H1 (cell line): ENCODE data around the gene IL1R1. TPM values are rescaled to one million over a fixed set of nuclear protein-coding genes. Genes with fewer than 3 reads are reported as not detected.
"Not testable (repeated sequence)": the region's sequence is repeated elsewhere in the genome, so short reads cannot be mapped to it uniquely, and the experiment has no call there.

Experiments used
- CTCF ChIA-PET: fragments of 300-600 bp; sonication (Branson Sonifier 250); formaldehyde crosslinking; loops from one replicate; lab custom pipeline; 2021; ENCODE audit not compliant: partially characterized antibody; lab: Charles Lee
- POLR2A ChIA-PET: fragments of 300-600 bp; sonication (Branson Sonifier 250); formaldehyde crosslinking; loops from one replicate; lab custom pipeline; 2021; ENCODE audit warnings: inconsistent platforms; ENCODE audit not compliant: partially characterized antibody; lab: Charles Lee
- DNase-seq, 2 experiments: peaks; one replicate each; pipeline versions ENCODE4 v3.0.0 to v3.0.0-alpha.2; 2010 to 2022; ENCODE audit warnings: low spot score in 2 of 2, low read depth in 1 of 2, mixed read lengths in 1 of 2
- FAIRE-seq: peaks from 2 replicates; lab custom pipeline; 2011; peaks lifted over from hg19 to GRCh38; lab: Jason Lieb, UNC
- H2AFZ ChIP-seq: 2 replicates; pipeline ENCODE4 v1.8.1; 2012; ENCODE audit warnings: low read length, inconsistent platforms
- H2AK5ac ChIP-seq: 2 replicates; pipeline ENCODE4 v1.6.1; 2013; ENCODE audit warnings: low read depth, low read length
- H2BK120ac ChIP-seq: replicated peaks from 2 replicates; pipeline ENCODE3; 2013; ENCODE audit warnings: low read depth, low read length, inconsistent platforms
- H2BK12ac ChIP-seq: 2 replicates; pipeline ENCODE4 v1.6.1; 2013; ENCODE audit warnings: low read depth, low read length
- H2BK15ac ChIP-seq: 2 replicates; pipeline ENCODE4 v1.6.1; 2013; ENCODE audit warnings: low read length
- H2BK20ac ChIP-seq: 2 replicates; pipeline ENCODE4 v1.6.1; 2013; ENCODE audit warnings: low read length
- H2BK5ac ChIP-seq: 2 replicates; pipeline ENCODE4 v1.6.1; 2013; ENCODE audit warnings: low read depth, low read length
- H3K14ac ChIP-seq: 2 replicates; pipeline ENCODE4 v1.6.1; 2013; ENCODE audit warnings: inconsistent platforms; ENCODE audit not compliant: insufficient read length
- H3K18ac ChIP-seq: 2 replicates; pipeline ENCODE4 v1.6.1; 2013; ENCODE audit warnings: low read length; ENCODE audit errors: extremely low read depth
- H3K23ac ChIP-seq: 2 replicates; pipeline ENCODE4 v1.6.1; 2013; ENCODE audit warnings: inconsistent platforms; ENCODE audit not compliant: insufficient read length
- H3K23me2 ChIP-seq: 2 replicates; pipeline ENCODE4 v1.6.1; 2013; ENCODE audit warnings: low read depth, low read length
- H3K27ac ChIP-seq: 2 replicates; pipeline ENCODE4 v1.6.1; 2011; ENCODE audit warnings: low read depth, low read length, inconsistent platforms
- H3K27me3 ChIP-seq, 4 experiments: replicated peaks in 1 of 4; 1 replicate in 1 of 4; 2 replicates in 3 of 4; pipeline versions ENCODE4 v1.6.1 to v1.8.1; 2011 to 2013; ENCODE audit warnings: low read length in 3 of 4, mild to moderate bottlenecking in 3 of 4, inconsistent platforms in 2 of 4, mixed read lengths in 2 of 4, moderate library complexity in 1 of 4; ENCODE audit not compliant: control insufficient read depth in 3 of 4, insufficient read depth in 3 of 4; ENCODE audit errors: extremely low read depth in 1 of 4
- H3K36me3 ChIP-seq, 4 experiments: 2 replicates each; pipeline versions ENCODE4 v1.6.1 to v1.8.1; 2011 to 2013; ENCODE audit warnings: mild to moderate bottlenecking in 4 of 4, low read length in 3 of 4, moderate library complexity in 2 of 4, control low read depth in 1 of 4, inconsistent platforms in 1 of 4; ENCODE audit not compliant: insufficient read depth in 4 of 4, control insufficient read depth in 2 of 4
- H3K4ac ChIP-seq: replicated peaks from 2 replicates; pipeline ENCODE3; 2013; ENCODE audit warnings: low read length, low read depth, mixed read lengths, inconsistent platforms; ENCODE audit not compliant: insufficient read length
- H3K4me1 ChIP-seq, 4 experiments: replicated peaks in 1 of 4; 1 replicate in 1 of 4; 2 replicates in 3 of 4; pipeline versions ENCODE4 v1.6.1 to v1.8.1; 2011 to 2013; ENCODE audit warnings: low read length in 3 of 4, inconsistent platforms in 2 of 4, mixed read lengths in 1 of 4; ENCODE audit not compliant: insufficient read depth in 4 of 4, control insufficient read depth in 3 of 4
- H3K4me2 ChIP-seq, 2 experiments: 2 replicates each; pipeline versions ENCODE4 v1.6.1 to v1.8.1; 2011 to 2013; ENCODE audit warnings: low read depth in 2 of 2, low read length in 2 of 2, control low read depth in 1 of 2, inconsistent platforms in 1 of 2, mild to moderate bottlenecking in 1 of 2; ENCODE audit not compliant: insufficient read depth in 1 of 2
- H3K4me3 ChIP-seq, 4 experiments: fragments of 200-600, 300-600 bp in 1 of 4; sonication (generic), shearing (Covaris generic), sonication (Bioruptor Twin) in 1 of 4; 2 replicates each; pipeline versions ENCODE4 v1.5.1 to v1.8.1; 2011 to 2016; ENCODE audit warnings: low read length in 4 of 4, low read depth in 3 of 4, control low read depth in 2 of 4, inconsistent platforms in 2 of 4, mild to moderate bottlenecking in 2 of 4, mixed read lengths in 1 of 4, moderate library complexity in 1 of 4; ENCODE audit not compliant: insufficient read depth in 2 of 4; ENCODE audit errors: extremely low read depth in 1 of 4
- H3K56ac ChIP-seq: replicated peaks from 2 replicates; pipeline ENCODE3; 2013; ENCODE audit warnings: low read depth, mild to moderate bottlenecking, mixed read lengths, low read length, inconsistent platforms; ENCODE audit not compliant: insufficient read length
- H3K79me1 ChIP-seq: 2 replicates; pipeline ENCODE4 v1.6.1; 2013; ENCODE audit warnings: low read depth, low read length, control low read depth
- H3K79me2 ChIP-seq, 2 experiments: 2 replicates each; pipeline versions ENCODE4 v1.6.1 to v1.8.1; 2012 to 2013; ENCODE audit warnings: low read length in 2 of 2, mild to moderate bottlenecking in 2 of 2, inconsistent platforms in 1 of 2; ENCODE audit not compliant: insufficient read depth in 2 of 2, control insufficient read depth in 1 of 2
- H3K9ac ChIP-seq, 4 experiments: replicated peaks in 1 of 4; 1 replicate in 1 of 4; 2 replicates in 3 of 4; pipeline versions ENCODE4 v1.6.1 to v1.8.1; 2011 to 2013; ENCODE audit warnings: low read depth in 3 of 4, low read length in 3 of 4, control low read depth in 2 of 4, mild to moderate bottlenecking in 2 of 4, moderate library complexity in 2 of 4, inconsistent platforms in 1 of 4; ENCODE audit errors: extremely low read depth in 1 of 4
- H3K9me3 ChIP-seq, 2 experiments: 2 replicates each; pipeline versions ENCODE4 v1.6.1 to v1.8.1; 2012 to 2013; ENCODE audit warnings: mild to moderate bottlenecking in 2 of 2, moderate library complexity in 2 of 2, control low read depth in 1 of 2, inconsistent platforms in 1 of 2, low read depth in 1 of 2, low read length in 1 of 2, mixed read lengths in 1 of 2; ENCODE audit not compliant: insufficient read depth in 2 of 2
- H4K20me1 ChIP-seq, 2 experiments: replicated peaks in 1 of 2; 2 replicates each; pipeline versions ENCODE3 to v1.8.1; 2011 to 2013; ENCODE audit warnings: inconsistent platforms in 2 of 2, low read length in 2 of 2, mild to moderate bottlenecking in 1 of 2; ENCODE audit not compliant: insufficient read depth in 2 of 2, control insufficient read depth in 1 of 2
- H4K5ac ChIP-seq: 2 replicates; pipeline ENCODE4 v1.6.1; 2013; ENCODE audit warnings: low read length, low read depth, mixed read lengths, inconsistent platforms; ENCODE audit not compliant: insufficient read length
- H4K8ac ChIP-seq: 2 replicates; pipeline ENCODE4 v1.8.0; 2013; ENCODE audit warnings: mild to moderate bottlenecking, moderate library complexity, low read length, inconsistent platforms; ENCODE audit not compliant: insufficient read depth; ENCODE audit errors: extremely low read depth
- H4K91ac ChIP-seq: replicated peaks from 2 replicates; pipeline ENCODE3; 2013; ENCODE audit warnings: low read length, mixed read lengths, inconsistent platforms; ENCODE audit not compliant: insufficient read length
- POLR2AphosphoS5 ChIP-seq: IDR thresholded peaks from 2 replicates; pipeline ENCODE4 v1.6.1; 2011; ENCODE audit warnings: low read depth, low read length
- YY1 ChIP-seq: IDR thresholded peaks from 2 replicates; pipeline ENCODE4 v1.6.1; 2011; ENCODE audit warnings: low read depth, mild to moderate bottlenecking, low read length
- WGBS, 2 experiments: shearing (Covaris generic) in 1 of 2; methylation state at CpG; one replicate each; pipeline versions ENCODE4 v1.1.6 to v1.1.7; 2013 to 2015; ENCODE audit warnings: low lambda C conversion rate in 2 of 2, mixed read lengths in 2 of 2, inconsistent platforms in 1 of 2, low coverage in 1 of 2, missing lambda C conversion rate in 1 of 2; ENCODE audit not compliant: insufficient replicate concordance in 2 of 2, insufficient coverage in 1 of 2, insufficient read length in 1 of 2; ENCODE audit errors: extremely low coverage in 1 of 2, missing lambda C conversion rate in 1 of 2; 5-methylcytosine and 5-hydroxymethylcytosine counted together
- polyA plus RNA-seq, 7 experiments: library from polyadenylated mRNA; depleted of rRNA in 3 of 7; stranded (reverse) in 5 of 7; unstranded in 2 of 7; fragments of >200 nt in 5 of 7; fragments of 200-250 nt in 2 of 7; gene quantifications; 1 replicate in 5 of 7; 2 replicates in 1 of 7; 4 replicates in 1 of 7; pipeline versions ENCODE4 v1.2.1 to v1.2.3, GENCODE V29; 2011 to 2013; ENCODE audit warnings: missing spikeins in 2 of 7, mixed read lengths in 2 of 7
- total RNA-seq: library from RNA; stranded (reverse); fragmentation: NEBNext Ultra II Directional; extraction: Animal tissue kit (Norgen Biotek cat#: 25700); gene quantifications from 2 replicates; pipeline ENCODE4 v1.2.1, GENCODE V29; 2021
- TF ChIP-seq, protein P1 (sequence below): IDR thresholded peaks from 2 replicates; pipeline ENCODE4 v1.6.1; 2011; ENCODE audit warnings: low read depth, mild to moderate bottlenecking, low read length; ENCODE audit not compliant: insufficient read depth

Gene IL1R1
- total and polyA plus RNA-seq, 2 of the 8 experiments (the other 6 are each of a cell fraction or from before 2014, with no cell fraction given): 0.34 to 0.47 TPM

- TF ChIP-seq, protein P1, sequence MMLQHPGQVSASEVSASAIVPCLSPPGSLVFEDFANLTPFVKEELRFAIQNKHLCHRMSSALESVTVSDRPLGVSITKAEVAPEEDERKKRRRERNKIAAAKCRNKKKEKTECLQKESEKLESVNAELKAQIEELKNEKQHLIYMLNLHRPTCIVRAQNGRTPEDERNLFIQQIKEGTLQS: no peak
- TF ChIP-seq POLR2AphosphoS5 (no peak), YY1 (no peak)
Observed at GRCh38 chr2:102106133-102106556, 36.4 kb upstream of the IL1R1 start (continued).

DNA sequence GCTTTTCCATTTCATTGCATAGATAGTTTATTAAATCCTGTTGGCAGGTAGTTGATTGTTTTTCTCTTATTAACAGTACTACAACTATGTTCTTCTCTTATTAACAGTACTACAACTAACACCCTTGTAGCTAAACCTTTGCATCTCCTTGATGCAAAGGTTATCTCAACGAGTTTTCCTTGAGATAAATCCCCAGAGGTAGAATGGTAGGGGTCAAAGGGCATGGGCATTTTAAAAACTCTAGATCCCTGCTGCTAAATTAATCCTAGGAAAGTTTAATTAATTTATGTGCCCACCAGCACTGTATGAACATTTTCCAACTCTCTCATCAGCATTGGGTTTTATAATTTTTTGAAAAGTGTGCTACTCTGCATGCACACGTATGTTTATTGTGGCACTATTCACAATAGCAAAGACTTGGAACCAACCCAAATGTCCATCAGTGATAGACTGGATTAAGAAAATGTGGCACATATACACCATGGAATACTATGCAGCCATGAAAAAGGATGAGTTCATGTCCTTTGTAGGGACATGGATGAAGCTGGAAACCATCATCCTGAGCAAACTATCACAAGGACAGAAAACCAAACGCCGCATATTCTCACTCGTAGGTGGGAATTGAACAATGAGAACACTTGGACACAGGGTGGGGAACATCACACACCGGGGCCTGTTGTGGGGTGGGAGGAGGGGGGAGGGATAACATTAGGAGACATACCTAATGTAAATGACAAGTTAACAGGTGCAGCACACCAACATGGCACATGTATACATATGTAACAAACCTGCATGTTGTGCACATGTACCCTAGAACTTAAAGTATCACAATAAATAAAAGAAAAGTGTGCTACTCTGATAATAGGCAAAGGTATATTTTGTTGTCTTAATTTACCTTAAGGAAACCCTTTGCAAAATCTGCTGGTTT lies 35.5 kb upstream of the IL1R1 start:
- H3K9me3 ChIP-seq, H3K23me2 ChIP-seq, POLR2A ChIA-PET, H3K4me3 ChIP-seq, H3K56ac ChIP-seq, H3K36me3 ChIP-seq, H2BK20ac ChIP-seq, H3K79me1 ChIP-seq, DNase-seq, H3K4ac ChIP-seq, H3K4me1 ChIP-seq, H2AK5ac ChIP-seq, H3K27me3 ChIP-seq, H4K91ac ChIP-seq, H3K79me2 ChIP-seq, FAIRE-seq, H3K18ac ChIP-seq, H3K4me2 ChIP-seq, H3K9ac ChIP-seq, H4K8ac ChIP-seq, H3K14ac ChIP-seq, H2AFZ ChIP-seq, H2BK120ac ChIP-seq, H2BK5ac ChIP-seq, H3K27ac ChIP-seq, H4K5ac ChIP-seq, H4K20me1 ChIP-seq, H3K23ac ChIP-seq, H2BK15ac ChIP-seq, H2BK12ac ChIP-seq: not testable (repeated sequence)
- CTCF ChIA-PET: interaction anchor here (0.7 to 1.3 kb wide), 2 partner anchors 59 kb away, joined by 3 to 6 read pairs; no protein-coding TSS in a partner anchor
- 89% methylated on average over 5 of the region's 6 CpGs; no CpG with 5 or more reads in 1 of the 2 experiments for WGBS, 2 experiments
